Memory B cell (primary cell): Measurements from ENCODE around the gene TM2D1.

ENCODE experiments used
- ATAC-seq: fragments of 150-1000 bp; cut with Tn5 transposase; 2 replicates; pipeline ENCODE4 v1.10.0; 2021; ENCODE audit warnings: low read depth, mild to moderate bottlenecking, moderate library complexity
- DNase-seq, 2 donors: peaks; one replicate each; pipeline ENCODE4 v3.0.0; 2022; ENCODE audit warnings: low spot score in 2 of 2
- H3K27ac Mint-ChIP-seq: one replicate; pipeline ENCODE4 v1.8.0; 2022; ENCODE audit warnings: mild to moderate bottlenecking, moderate library complexity, mixed read lengths
- H3K27me3 Mint-ChIP-seq: one replicate; pipeline ENCODE4 v1.8.0; 2022; ENCODE audit warnings: mixed read lengths
- H3K36me3 Mint-ChIP-seq: one replicate; pipeline ENCODE4 v1.8.0; 2022; ENCODE audit warnings: mild to moderate bottlenecking, mixed read lengths
- H3K4me1 Mint-ChIP-seq: one replicate; pipeline ENCODE4 v1.8.0; 2022; ENCODE audit warnings: mixed read lengths
- H3K4me3 Mint-ChIP-seq: one replicate; pipeline ENCODE4 v1.8.0; 2022; ENCODE audit warnings: mild to moderate bottlenecking, moderate library complexity, mixed read lengths
- H3K9me3 Mint-ChIP-seq: one replicate; pipeline ENCODE4 v1.8.0; 2022; ENCODE audit warnings: mixed read lengths

Gene TM2D1

DNA sequence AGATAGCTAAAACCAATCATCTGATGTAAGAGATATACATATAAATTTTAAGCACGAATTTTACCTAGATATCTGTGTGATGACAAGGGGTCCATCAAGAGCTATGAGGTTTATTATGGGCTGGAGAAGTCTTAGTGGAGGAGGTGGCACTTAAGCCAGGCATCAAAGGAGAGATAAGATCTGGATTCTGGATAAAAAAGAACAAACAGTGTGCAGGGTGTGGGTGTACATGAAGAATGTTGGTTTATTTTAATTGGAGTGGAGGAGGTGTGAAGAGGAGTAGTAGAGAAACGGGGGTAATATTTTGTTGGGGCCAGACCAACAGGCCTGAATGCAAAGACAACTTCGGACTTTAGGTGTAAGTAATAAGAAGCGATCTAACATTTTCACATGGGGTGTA is 80.6 kb downstream of the TM2D1 start:
- ATAC-seq = no peak
- Mint-ChIP-seq H3K9me3 (no peaks in the 10 kb centered on the region), H3K4me1 (peaks cover 7% of the 10 kb centered on the region), H3K27ac (no peak overlapping the region), H3K4me3 (no peak overlapping the region), H3K36me3 (no peaks in the 10 kb centered on the region), H3K27me3 (peaks cover 2% of the 10 kb centered on the region)
- no peak for DNase-seq

GRCh38 chr1:61642475-61643232 is 82.3 kb downstream of the TM2D1 start:
- Mint-ChIP-seq H3K36me3 (no peaks in the 10 kb centered on the region), H3K27me3 (peaks cover 2% of the 10 kb centered on the region), H3K9me3 (no peaks in the 10 kb centered on the region), H3K27ac (no peak overlapping the region), H3K4me1 (peaks cover 7% of the 10 kb centered on the region), H3K4me3 (no peak overlapping the region)
- ATAC-seq (no peak), DNase-seq (no peak)

- ATAC-seq = peak; percentile 96
- Mint-ChIP-seq H3K4me3 (peak overlapping the region; percentile 92), H3K27me3 (peaks cover 2% of the 10 kb centered on the region), H3K4me1 (peaks cover 7% of the 10 kb centered on the region), H3K27ac (peak overlapping the region; percentile 80), H3K9me3 (no peaks in the 10 kb centered on the region), H3K36me3 (no peaks in the 10 kb centered on the region)
- DNase-seq = peak; percentile 45 to 49
Observed at GRCh38 chr1:61641578-61642336, 83.2 kb downstream of the TM2D1 start.

GRCh38 chr1:61640531-61641530 is 84.1 kb downstream of the TM2D1 start:
- ATAC-seq (peak; percentile 31), DNase-seq (no peak)
- Mint-ChIP-seq H3K4me3 (peak overlapping the region; percentile 92), H3K36me3 (no peaks in the 10 kb centered on the region), H3K27me3 (peaks cover 2% of the 10 kb centered on the region), H3K27ac (peak overlapping the region; percentile 80), H3K4me1 (peaks cover 7% of the 10 kb centered on the region), H3K9me3 (no peaks in the 10 kb centered on the region)

GRCh38 chr1:61639608-61640336 is 85.2 kb downstream of the TM2D1 start:
- Mint-ChIP-seq H3K4me3 (peak overlapping the region; percentile 18), H3K36me3 (no peaks in the 10 kb centered on the region), H3K4me1 (peaks cover 7% of the 10 kb centered on the region), H3K27ac (no peak overlapping the region), H3K27me3 (peaks cover 2% of the 10 kb centered on the region), H3K9me3 (no peaks in the 10 kb centered on the region)
- DNase-seq (no peak), ATAC-seq (no peak)

- H3K4me3 Mint-ChIP-seq = no peak overlapping the region
- peaks cover 4% of the 10 kb centered on the region for H3K27me3 Mint-ChIP-seq
- DNase-seq (no peak), ATAC-seq (no peak)
- no peaks in the 10 kb centered on the region for H3K36me3 Mint-ChIP-seq
- peaks cover 7% of the 10 kb centered on the region for H3K4me1 Mint-ChIP-seq
- H3K9me3 Mint-ChIP-seq = no peaks in the 10 kb centered on the region
- no peak overlapping the region for H3K27ac Mint-ChIP-seq
Observed at GRCh38 chr1:61638911-61639605, 85.9 kb downstream of the TM2D1 start.

- Mint-ChIP-seq H3K27ac (no peak overlapping the region), H3K27me3 (peaks cover 4% of the 10 kb centered on the region), H3K36me3 (no peaks in the 10 kb centered on the region), H3K4me1 (peaks cover 7% of the 10 kb centered on the region), H3K4me3 (no peak overlapping the region), H3K9me3 (no peaks in the 10 kb centered on the region)
- no peak for ATAC-seq
- no peak for DNase-seq
Observed at GRCh38 chr1:61638296-61638695, 86.6 kb downstream of the TM2D1 start.

DNA sequence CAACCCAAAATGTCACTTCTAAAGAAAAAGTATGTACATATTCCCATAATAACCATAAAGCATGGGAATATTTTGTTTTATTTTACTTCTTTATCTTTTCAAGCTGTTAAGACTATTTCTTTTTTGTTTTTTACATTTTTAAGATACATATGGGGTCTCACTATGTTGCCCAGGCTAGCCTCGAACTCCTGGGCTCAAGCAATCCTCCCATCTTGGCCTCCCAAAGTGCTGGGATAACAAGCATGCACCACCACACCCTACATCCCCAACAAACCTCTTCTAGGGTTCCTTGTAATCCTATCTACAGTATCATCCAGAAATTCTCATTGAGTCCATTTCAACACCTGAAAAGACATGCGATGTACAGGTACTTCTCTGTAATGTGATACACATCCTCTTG is 87.5 kb downstream of the TM2D1 start:
- no peaks in the 10 kb centered on the region for H3K36me3 Mint-ChIP-seq
- ATAC-seq (no peak), DNase-seq (no peak)
- H3K4me1 Mint-ChIP-seq = peaks cover 4% of the 10 kb centered on the region
- H3K4me3 Mint-ChIP-seq = no peak overlapping the region
- H3K27me3 Mint-ChIP-seq = peaks cover 4% of the 10 kb centered on the region
- H3K9me3 Mint-ChIP-seq = no peaks in the 10 kb centered on the region
- H3K27ac Mint-ChIP-seq = no peak overlapping the region

GRCh38 chr1:61636814-61637213 is 88.1 kb downstream of the TM2D1 start:
- H3K36me3 Mint-ChIP-seq = no peaks in the 10 kb centered on the region
- ATAC-seq (no peak), DNase-seq (no peak)
- H3K27me3 Mint-ChIP-seq = peaks cover 4% of the 10 kb centered on the region
- H3K9me3 Mint-ChIP-seq = no peaks in the 10 kb centered on the region
- H3K4me1 Mint-ChIP-seq = peaks cover 4% of the 10 kb centered on the region
- no peak overlapping the region for H3K27ac Mint-ChIP-seq
- H3K4me3 Mint-ChIP-seq = no peak overlapping the region

GRCh38 chr1:61636376-61636775 is 88.6 kb downstream of the TM2D1 start:
- ATAC-seq = no peak
- Mint-ChIP-seq H3K27ac (no peak overlapping the region), H3K27me3 (peaks cover 4% of the 10 kb centered on the region), H3K4me3 (no peak overlapping the region), H3K4me1 (peaks cover 1% of the 10 kb centered on the region), H3K9me3 (no peaks in the 10 kb centered on the region), H3K36me3 (no peaks in the 10 kb centered on the region)
- DNase-seq = no peak

GRCh38 chr1:61635557-61635956 is 89.4 kb downstream of the TM2D1 start:
- H3K4me1 Mint-ChIP-seq = no peaks in the 10 kb centered on the region
- no peaks in the 10 kb centered on the region for H3K36me3 Mint-ChIP-seq
- no peak overlapping the region for H3K27ac Mint-ChIP-seq
- no peaks in the 10 kb centered on the region for H3K9me3 Mint-ChIP-seq
- H3K27me3 Mint-ChIP-seq = peaks cover 4% of the 10 kb centered on the region
- ATAC-seq (no peak), DNase-seq (no peak)
- H3K4me3 Mint-ChIP-seq = no peak overlapping the region

- H3K36me3 Mint-ChIP-seq = no peaks in the 10 kb centered on the region
- ATAC-seq (no peak), DNase-seq (no peak)
- H3K4me1 Mint-ChIP-seq = no peaks in the 10 kb centered on the region
- peaks cover 2% of the 10 kb centered on the region for H3K27me3 Mint-ChIP-seq
- no peaks in the 10 kb centered on the region for H3K9me3 Mint-ChIP-seq
- no peak overlapping the region for H3K4me3 Mint-ChIP-seq
- no peak overlapping the region for H3K27ac Mint-ChIP-seq
Observed at GRCh38 chr1:61631436-61631835, 93.5 kb downstream of the TM2D1 start.
